Fibroblast of the aortic adventitia (primary cell): Measurements from ENCODE around the gene VPS50. TPM values are rescaled to one million over a fixed set of nuclear protein-coding genes. Genes with fewer than 3 reads are reported as not detected.
A peak's percentile ranks its signal among the peaks of the same experiment; 100 is the strongest.

Source experiments
- DNase-seq: peaks from one replicate; pipeline ENCODE4 v3.0.0-alpha.2; 2010; ENCODE audit warnings: low read depth
- H3K4me3 ChIP-seq: 2 replicates; pipeline ENCODE4 v1.5.1; 2011; ENCODE audit warnings: low read depth, mild to moderate bottlenecking, control low read depth, low read length, moderate library complexity
- CTCF ChIP-seq: IDR thresholded peaks from 2 replicates; pipeline ENCODE4 v1.5.1; 2011; ENCODE audit warnings: mild to moderate bottlenecking, low read length, control low read depth, inconsistent platforms; ENCODE audit not compliant: insufficient read depth
- total RNA-seq: library from RNA; depleted of rRNA; stranded (reverse); fragments of >200 nt; gene quantifications from 2 replicates; pipeline ENCODE4 v1.2.3, GENCODE V29; 2012; ENCODE audit warnings: low replicate concordance

Gene VPS50
- total RNA-seq, 1 donor = 32.3 TPM

DNA sequence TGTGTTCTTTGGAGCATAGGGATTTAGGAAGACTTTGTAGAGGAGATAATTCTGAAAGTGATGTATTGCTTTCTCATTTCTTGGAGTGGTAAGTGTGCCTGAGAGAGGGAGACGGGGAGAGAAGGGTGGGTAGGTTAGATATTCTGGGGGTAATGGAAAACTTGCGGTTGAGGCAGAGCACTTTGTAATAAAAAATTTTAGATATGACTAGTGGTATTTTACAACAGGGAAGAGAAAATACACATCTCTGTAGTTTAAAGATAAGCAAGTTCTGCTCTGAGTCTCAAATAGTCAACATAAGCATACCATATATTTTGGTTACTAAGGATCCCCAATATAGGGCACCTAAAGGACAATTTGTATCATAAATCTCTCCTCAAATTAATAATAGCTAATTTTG, 6.6 kb downstream of the VPS50 start:
- TF ChIP-seq CTCF = no peak
- no peak overlapping the region for H3K4me3 ChIP-seq
- DNase-seq = no peak

GRCh38 chr7:93239824-93240223, 7.7 kb downstream of the VPS50 start:
- DNase-seq = no peak
- no peak overlapping the region for H3K4me3 ChIP-seq
- no peak for TF ChIP-seq CTCF

- H3K4me3 ChIP-seq = no peak overlapping the region
- DNase-seq = no peak
- no peak for TF ChIP-seq CTCF
Measured at GRCh38 chr7:93242106-93242505, 9.9 kb downstream of the VPS50 start.

- H3K4me3 ChIP-seq = no peak overlapping the region
- peak; percentile 47 for TF ChIP-seq CTCF
- peak; percentile 69 for DNase-seq
Measured at GRCh38 chr7:93245525-93246432, 13.6 kb downstream of the VPS50 start.

DNA sequence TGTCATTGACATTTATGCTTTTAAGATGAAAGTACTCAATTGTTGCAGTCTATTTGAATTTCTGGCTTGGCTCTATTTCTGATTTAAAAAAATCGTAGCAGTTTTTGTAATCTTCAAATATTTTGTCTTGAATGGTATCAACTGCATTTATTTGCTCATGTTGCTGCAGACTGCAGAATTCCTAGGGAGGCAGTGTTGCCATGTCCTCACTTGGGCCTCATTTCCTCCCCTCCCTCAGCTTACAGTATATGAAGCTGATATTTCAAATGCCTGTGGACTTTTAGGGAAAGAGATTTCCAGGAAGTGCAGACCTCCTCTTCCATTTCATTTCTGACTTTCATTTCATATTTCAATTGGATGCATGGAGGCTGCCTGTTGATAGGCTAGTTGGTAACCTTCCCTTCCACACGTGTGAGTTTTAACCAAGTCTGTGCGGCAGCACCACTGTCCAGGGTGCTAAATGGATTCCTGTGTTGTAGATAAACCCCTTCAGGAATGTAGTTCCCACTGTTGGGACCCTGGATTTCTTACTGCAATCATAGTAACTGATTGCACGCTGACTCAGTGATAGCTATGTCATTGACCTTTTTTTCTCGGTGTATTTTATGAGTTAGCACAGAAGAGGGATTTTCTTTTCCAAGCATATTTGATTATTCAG, 17.5 kb downstream of the VPS50 start:
- no peak overlapping the region for H3K4me3 ChIP-seq
- peak; percentile 51 for DNase-seq
- no peak for TF ChIP-seq CTCF

GRCh38 chr7:93258661-93259060, 26.5 kb downstream of the VPS50 start:
- no peak for TF ChIP-seq CTCF

More at GRCh38 chr7:93258661-93259060, 26.5 kb downstream of the VPS50 start:
- H3K4me3 ChIP-seq = no peak overlapping the region
- DNase-seq = no peak
